T-helper 2 cell (primary cell): Measurements from ENCODE around the gene DOCK2.
"Not testable (repeated sequence)": the region's sequence is repeated elsewhere in the genome, so short reads cannot be mapped to it uniquely, and the experiment has no call there.

Source experiments
- DNase-seq, 5 experiments: peaks; one replicate each; pipeline versions ENCODE4 v3.0.0 to v3.0.0-alpha.2; 2012 to 2022

DOCK2 gene

DNA sequence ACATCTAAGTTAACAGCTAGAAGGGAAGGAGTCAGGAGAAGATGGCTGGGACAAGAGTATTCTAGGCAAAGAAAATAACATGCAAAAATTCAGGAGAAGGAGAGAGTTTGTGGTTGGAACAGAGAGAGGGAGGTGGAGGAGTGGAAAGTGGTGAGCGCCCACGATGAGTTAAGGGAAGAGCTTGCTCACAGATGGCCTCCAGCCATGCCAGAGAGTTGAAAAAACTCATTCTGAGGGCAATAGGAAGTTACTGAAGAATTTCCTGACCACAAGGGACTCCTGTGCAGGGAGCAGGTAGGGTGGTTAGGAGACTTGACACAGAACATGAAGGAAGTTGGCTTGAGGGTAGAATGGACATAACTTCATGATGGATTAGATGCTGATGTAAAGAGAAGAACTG, 159.7 kb downstream of the DOCK2 start:
- no peak for DNase-seq

DNA sequence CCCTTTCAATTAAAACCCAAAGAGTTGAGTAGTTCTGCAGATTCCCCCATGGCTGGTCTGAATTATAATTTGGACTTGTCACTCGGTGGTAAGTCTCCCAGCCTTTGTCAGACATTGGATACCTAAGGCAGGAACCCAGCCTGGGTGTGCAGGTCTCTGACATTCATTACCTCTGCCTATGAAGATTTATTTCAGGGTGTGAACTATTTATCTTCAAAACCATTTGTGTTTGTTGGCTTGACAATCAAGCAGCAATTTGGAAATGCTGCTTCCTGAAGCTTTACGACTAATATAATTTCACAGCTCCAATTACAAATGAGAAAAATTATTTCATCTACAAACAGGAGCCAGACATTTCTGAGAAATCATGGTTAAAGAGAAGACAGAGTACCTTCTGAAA, 160.5 kb downstream of the DOCK2 start:
- no peak for DNase-seq

DNA sequence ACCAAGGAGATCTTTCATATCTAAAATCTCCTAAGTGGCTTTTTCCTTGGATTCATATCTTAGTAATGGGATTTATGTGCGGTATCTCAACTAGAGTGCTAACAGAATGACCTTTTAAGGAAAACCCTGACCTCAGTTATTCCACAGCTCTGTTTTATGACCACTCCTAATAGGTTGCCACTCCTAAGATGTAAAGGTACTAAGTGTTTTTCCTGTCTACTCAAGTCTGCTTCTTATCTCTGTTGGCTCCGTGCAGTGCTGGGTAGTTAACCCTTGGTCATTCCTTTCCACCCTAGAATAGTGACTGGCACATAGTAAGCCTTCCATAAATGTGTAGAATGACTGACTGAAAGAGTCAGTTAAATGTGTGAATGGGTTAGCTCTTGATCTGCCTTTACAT, 161.4 kb downstream of the DOCK2 start:
- DNase-seq: no peak

DNA sequence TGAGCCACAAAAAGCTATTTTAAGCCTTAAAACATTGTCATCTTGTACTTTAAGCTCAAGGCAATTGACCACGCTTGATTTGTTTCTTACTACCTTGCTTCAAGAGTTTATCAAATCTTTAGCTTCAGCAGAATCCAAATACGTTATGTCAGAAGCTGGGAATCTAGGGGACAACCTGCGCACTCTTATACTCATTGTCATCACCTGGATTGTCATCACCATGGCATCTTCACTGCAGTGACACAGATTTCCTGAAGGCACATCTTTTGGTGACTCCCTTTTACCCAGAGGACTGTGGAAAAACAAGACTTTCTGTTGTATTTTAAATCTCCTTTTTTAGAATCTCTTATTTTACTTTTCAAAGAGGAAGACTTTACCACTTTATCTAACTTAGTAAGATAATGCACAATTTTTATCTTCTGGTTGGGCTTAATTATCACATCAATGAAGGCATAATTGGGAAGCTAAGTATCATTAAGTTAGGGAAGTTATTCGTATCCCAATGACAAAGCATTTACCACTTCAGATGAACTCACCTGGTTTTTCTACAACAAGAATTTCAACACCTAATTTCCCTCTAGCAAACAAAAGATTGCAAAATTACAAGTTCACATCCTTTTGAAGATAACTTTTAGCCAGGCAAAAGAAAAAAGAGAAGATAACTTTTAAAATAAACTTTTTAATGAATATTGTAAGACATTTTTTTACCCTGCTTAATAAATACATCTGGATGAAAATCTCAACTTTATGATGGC, 162.0 kb downstream of the DOCK2 start:
- DNase-seq: no peak

DNA sequence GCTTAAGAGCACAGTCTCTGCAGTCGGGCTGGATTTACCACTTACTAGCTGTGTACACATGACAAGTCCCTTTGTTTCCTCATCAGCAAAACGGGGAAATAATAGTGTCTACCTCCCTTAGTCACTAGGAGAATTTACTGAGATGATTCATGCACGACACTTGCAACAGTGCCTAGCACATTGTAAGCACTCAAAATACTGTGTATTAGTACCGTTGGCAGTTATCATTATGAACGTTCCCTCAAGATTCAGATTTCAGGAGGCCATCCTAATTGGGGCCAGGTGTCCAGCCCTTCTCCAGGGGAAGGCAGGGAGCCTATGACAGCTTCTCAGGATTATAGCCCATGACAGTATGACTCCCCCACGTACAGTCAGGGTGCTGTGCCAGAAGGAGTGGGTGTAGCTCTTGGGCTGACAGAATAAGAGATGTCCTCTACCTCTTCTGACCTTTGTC, 164.3 kb downstream of the DOCK2 start:
- peak in 1 of 5 experiments; percentile 44 for DNase-seq

DNA sequence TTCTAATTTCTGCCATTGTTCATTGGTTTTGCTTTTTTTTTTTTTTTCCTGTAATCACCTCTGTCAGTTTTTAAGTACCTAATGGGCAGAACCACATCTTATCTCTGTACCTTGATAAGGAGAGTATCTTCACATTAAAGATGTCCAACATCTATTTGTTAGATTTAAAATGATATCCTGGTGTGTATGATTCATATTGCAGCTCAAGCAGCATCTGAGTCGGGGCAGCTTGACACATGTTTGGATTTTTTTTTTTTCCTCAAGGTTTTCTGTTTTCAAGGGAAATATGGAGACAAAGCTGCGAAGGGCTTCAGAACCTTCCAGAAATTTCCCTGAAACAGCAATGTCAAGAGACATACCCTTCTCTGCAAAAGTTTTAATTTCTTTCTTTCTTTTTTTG, 164.7 kb downstream of the DOCK2 start:
- no peak for DNase-seq

DNA sequence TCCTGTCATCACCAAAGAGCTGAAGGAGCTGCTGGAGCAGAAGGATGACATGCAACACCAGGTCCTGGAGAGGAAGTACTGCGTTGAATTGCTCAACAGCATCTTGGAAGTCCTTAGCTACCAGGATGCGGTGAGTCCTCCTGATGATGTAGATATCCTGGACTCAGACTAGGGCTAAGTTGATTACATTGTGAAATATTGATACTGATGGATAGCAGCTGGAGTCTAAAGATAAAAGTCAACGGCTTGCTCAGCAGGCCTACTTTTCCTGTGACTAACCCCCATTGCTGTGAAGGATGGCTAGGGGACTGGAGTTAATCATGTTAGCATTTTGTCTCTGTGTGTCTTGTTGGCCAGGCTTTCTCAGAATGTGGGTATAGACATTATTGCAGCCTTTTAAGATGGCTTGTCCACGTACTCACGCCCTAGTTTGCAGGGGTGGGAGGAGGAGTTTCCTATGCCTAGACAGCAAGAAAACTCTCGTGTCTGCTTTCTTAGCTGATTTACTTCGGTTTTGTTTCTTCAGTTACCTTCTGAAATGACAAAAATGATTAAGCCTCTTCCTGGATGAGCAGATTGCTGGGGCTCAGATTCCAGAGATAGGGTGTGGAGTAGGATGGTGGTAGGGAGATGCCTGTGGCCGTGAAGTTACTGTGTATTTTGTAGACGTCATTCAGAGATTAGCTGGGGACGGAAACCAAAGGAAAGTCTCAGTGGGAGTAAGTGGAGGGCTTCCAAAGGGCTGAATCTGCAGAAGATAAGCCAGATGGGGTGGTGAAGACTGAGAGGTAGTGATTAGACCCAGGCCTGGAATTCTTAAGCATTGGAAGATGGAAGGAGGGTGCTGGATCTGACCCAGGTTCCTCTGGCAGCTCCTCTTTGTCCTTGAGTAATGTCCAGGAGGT, 166.3 kb downstream of the DOCK2 start:
- peak in 1 of 5 experiments; percentile 59 for DNase-seq

DNA sequence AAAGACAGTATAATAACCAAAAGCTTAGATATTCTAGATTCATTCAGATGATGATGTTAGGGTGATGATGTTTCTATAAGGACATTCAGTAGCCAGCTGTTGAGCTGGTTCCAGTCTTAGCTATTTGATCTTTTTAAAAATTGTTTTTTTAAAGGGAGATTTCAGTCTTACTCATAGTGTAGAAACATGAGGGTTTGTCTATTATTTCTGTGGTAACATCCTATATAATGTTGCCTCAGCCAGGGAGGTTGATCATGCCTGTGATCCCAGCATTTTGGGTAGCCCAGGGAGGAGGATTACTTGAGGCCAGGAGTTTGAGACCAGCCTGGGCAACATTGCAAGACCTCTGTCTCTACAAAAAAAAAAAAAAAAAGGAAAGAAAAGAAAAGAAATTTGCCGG, 167.8 kb downstream of the DOCK2 start:
- DNase-seq: peak in 1 of 5 experiments; percentile 28

DNA sequence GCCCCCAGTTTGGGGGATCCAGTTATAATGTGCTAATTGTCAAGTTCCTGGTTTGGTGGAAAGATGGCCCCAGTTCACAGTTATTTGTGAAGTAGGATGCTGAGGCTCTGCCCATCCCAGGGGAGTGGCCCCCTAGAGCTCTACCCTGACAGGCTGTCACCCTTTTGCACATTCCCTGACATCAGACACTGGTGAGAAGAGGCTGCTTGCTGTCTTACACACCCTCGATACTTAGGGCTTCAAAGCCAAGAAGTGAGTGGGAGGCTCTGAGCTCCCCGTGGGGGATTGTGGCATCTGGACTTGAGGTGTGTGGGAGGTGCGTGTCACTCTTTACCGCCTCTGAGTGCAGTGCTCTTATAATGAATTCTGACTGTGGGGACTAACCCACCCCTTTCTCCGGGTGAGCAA, 168.5 kb downstream of the DOCK2 start:
- DNase-seq: peak in 2 of 5 experiments; percentile 34 to 69

DNA sequence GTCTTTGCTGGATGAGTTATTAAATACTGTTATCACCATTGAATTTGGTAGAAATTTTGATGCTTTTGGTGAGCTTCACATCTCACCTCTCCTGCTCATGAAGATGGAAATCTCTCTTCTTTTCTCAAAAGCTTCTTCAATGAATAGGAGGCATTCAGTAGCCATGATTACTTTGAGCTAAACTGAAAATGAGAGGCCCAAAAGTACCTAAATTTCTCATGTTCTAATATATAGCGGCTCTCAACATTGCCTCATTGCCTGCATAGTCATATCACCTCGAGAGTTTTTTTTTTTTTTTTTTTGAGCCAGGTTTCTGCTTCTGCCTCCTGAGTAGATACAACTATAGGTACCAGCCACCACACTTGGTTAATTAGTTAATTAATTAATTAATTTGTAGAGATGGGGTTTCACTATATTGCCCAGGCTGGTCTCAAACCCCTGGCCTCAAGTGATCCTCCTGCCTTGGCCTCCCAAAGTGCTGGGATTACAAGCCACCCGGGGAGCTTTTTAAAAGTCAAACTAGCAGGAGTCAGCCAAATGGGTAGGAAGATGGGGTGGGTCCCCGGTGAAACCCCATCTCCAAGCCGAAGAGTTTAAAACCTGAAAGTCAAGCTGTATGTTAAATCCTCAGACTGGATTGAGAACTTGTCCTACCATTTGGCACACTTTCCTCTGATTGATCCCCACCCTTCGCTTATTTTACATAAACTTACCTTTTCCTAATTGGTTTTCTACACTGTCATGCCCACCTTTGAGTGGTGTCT, 169.0 kb downstream of the DOCK2 start:
- peak in 1 of 5 experiments; percentile 68 for DNase-seq

DNA sequence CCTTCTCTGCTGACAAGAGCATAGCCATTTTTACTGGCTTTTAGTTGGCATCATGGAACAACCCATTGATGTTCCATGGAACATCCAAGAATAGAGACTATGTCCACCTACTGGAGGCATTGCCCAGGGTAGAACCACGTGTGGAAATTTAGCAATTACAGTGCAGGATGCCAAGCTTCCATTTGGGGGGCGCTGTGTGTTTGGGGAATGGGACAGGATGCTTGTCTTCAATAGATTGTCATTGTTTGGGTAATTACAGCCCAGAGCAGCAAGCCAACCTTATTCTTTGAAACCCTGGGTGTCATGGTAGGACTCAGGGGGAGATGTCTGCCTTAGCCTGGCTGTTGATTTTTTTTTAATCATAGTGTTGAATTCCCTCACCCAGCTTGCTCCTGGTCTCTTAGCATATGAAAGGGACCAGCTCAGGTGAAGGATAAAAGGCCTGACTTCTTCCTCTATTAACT, 171.1 kb downstream of the DOCK2 start:
- no peak for DNase-seq

DNA sequence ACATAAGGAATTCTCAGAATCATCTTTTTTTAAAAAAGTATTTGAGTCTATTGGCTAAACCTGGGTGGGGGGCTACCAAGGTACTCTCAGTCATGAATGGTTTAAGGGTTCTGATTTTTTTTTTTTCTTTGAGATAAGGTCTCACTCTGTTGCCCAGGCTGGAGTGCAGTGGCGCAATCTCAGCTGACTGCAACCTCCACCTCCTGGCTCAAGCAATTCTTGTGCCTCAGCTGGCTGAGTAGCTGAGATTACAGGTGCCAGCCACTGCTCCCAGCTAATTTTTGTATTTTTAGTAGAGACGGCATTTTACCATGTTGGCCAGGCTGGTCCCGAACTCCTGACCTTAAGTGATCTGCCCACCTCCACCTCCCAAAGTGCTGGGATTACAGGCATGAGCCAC, 171.8 kb downstream of the DOCK2 start:
- DNase-seq: not testable (repeated sequence)

DNA sequence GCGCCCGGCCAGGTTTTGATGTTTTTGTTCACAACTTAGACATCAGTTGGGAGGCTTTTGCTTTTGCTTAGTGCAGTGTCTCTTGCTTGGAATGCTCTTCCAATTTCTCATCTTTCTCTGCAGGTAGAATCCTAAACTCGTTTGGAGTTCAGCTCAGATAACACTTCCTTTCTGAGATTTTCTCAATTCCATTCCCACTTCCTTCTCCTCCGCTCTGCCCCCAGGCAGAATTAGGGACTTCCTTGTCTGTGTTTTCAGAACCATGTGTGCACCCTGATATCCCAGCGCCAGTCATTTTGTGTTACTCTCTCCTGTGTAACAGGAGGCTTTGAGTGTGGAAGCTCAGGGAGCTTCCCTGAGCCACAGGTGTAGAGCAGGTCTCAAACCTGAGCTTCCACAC, 172.2 kb downstream of the DOCK2 start:
- DNase-seq: no peak

DNA sequence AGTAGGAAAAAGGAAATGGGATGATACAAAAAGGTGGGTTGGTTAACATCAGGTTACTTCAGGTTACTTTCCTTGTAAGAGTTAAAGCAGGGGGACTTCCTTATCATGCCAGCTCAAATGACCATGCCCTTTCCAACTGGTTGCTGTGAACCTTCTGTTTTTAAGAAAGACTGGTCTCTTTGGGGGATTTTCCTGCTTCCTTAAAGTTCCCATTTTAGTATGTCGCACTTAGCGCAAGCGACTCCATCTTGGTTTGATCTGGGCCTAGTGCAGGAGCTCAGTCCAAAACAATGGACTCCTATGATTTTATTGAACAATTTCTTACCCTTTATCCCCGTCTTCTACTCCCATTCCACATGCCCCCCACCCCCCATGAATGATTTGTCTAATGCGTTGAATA, 173.4 kb downstream of the DOCK2 start:
- DNase-seq: no peak

DNA sequence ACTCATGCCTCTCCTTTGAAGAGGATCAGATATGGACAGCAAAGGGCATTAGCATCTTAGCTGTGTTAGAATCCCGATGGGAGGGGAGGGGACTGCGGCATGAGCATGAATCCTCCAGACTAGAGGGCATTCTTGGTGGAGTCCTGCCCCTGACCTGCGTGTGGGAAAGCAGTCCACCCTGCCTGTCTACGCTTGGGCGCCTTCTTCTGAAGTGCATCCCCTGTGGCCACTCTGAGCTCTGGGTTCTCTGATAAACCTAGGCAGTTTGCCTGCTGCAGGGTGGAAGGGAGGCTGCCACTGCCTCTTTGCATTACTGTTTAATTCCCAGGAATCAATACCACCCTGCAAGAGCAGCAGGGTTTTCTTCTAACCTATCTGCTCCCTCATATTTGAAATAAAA, 173.9 kb downstream of the DOCK2 start:
- no peak for DNase-seq

DNA sequence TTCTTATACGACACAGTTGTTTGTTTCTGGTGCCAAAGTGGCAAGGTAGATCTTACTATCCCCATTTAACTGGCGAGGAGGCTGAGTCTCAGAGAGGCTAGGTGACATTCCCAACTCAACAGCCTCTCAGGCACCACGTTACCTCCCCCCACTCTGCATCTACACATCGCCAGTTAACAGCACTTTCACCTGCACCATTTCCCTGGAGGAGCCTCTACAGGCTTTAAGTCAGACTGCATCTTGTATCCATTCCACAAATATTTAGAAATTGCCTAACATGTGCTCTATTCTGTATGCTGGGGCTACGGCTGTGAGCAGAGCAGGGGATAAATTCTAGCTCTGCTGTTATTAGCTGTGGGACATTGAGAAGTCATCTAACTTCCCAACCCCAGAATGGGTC, 174.6 kb downstream of the DOCK2 start:
- no peak for DNase-seq

DNA sequence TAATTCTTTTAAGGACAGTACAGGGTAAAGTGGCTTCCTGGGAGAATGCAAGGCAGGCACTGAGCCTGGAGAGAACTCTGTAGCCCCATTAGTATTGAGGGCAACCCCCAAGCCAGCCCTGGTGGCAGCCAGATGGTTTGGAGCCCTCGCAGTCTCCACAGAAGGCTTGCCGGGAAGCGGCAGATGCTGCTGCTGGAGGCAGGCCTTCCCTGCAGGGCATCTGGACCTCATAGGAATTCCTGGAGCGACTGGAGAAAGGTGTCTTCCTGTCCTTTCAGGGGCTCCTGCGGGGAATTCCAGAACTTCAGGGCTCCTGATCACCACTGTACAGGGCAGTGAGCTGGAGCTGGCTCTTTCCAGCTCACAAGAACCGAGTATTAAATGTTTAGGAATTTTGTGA, 175.7 kb downstream of the DOCK2 start:
- DNase-seq: no peak

DNA sequence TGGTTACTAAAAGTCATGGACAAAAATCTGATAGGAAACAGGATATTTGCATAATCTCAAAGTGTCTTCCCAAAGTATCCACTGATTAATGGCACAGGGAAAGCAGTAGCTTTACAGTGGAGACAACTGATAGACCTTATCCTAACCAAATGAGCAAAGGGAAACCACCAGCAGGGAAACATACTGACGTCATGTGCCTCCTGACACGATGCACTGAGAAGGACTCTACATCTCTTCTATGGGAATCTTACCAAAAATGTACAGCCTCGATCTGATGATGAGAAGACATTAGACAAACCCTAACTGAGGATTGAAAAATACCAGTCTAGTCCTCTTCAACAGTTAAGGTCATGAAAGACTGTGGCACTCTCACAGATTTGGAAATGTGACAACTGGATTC, 177.0 kb downstream of the DOCK2 start:
- no peak for DNase-seq

DNA sequence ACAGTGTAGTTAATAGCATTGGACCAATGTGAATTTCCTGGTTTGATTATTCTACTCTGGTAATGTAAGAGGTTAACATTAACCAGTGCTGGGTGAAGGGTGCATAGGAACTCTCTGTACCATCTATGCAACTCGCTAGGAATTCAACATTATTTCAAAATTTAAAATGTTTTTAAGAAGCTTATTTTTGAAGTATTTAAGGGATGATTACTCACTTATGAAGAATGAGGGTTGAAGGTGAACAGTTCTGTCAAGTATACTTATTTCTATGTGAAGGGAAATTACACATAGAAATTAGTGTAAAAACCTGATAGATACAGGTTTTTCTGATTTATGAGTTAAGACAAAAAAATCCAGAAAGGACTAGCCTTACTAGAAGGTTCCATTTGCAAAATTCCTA, 177.4 kb downstream of the DOCK2 start:
- DNase-seq: no peak

DNA sequence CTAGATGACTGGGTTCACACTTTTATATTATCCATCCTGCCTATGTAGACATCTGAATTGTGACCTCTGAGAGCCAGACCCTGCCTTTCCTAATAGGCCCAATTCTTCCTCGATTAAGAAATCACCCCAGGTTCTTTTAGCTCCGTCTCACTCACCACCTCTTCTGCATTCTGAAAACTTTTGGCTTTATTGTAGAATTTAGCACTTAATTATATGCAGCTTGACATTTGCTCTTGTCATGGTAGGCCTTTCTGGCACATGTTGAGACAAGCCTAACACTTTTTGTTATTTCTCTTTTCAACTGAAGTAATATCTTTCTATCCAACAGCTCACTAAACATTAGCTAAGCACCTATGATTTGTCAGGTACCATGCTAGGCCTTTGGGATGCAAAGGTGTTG, 180.0 kb downstream of the DOCK2 start:
- no peak for DNase-seq

DNA sequence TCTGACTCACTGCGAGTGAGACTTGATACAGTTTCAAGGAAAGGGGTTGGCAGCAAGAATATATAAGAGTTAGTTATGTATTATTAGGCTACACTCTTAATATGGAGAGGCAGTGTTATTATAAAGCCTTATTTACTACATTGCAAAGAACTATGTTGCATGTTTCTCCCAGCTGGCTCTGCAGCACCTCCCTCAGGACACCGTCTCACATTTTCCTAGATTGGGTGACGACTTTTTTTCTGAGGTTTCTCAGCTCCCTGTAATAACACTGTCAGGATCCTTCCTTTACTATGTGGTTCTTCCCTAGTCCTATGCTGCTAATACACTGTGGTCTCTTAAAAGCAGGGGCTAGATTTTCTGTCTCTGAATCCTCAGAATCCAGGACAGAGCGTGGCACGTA, 189.5 kb downstream of the DOCK2 start:
- DNase-seq: no peak

DNA sequence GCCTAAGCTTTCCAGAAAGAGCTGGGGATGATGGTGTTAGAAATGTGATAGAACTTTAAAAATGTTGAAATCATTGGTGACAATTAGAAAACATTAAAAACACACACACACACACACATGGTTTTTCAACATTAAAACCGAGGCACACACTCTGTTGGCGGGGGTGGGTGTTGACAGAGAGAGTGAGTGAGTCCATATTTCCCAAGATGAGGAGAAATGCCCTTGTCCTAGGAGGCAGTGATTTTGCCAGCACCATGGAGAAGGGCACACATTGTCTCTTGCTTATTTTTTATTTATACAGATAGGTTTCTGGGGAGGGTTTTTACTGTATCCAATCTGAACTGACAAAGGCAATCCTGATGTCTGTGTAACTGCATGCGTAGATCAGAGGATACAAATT, 190.7 kb downstream of the DOCK2 start:
- no peak for DNase-seq

DNA sequence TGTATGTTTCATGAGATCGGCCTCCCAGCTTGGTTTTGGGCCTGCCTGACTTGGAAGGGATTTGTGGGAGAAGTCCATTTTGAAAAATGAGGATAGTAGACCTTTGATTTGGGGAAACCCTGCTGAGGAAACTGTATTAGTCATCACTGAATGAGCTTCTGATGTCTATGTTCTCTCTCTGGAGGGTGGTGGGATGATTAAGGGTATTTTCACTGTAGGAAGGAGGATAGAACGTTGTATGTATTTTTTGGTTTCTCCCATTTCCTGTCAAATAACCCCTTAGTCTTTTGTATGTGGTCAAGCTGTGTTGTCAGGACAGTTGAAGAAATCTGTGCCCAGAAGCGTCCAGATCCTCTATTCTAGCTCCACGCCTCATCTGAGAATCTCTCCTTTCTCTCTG, 191.3 kb downstream of the DOCK2 start:
- no peak for DNase-seq
